ENCODE measurements around the gene PRKCE. TPM values are rescaled to one million over a fixed set of nuclear protein-coding genes. Genes with fewer than 3 reads are reported as not detected.

The PRKCE gene
- total RNA-seq, 1 donor from 2014 or later: 24.2 TPM

DNA sequence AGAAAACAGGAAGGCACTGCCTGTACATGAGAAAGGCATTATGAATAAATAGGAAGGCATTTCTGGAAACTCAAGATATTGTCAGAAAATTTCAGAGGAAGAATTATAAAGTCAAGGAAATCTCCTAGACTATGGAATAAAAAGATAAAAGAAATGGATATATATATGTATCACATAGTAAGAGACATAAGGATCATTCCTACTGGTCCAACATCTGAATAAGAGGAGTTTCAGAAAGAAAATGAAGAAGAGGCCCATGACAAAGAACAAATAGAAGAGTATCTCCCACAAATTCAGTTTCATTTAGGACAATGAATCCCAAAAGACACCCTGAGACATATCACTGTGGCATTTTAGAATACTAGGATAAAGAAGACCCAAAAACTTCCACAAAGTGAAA lies 178.8 kb downstream of the PRKCE start:
- no peaks in the 10 kb centered on the region for H3K4me1 Mint-ChIP-seq (ENCODE audit: unreplicated experiment)
- no peak for DNase-seq (ENCODE audit: low spot score)
- no peak overlapping the region for H3K4me3 Mint-ChIP-seq (ENCODE audit: unreplicated experiment)
- TF ChIP-seq, protein P1, sequence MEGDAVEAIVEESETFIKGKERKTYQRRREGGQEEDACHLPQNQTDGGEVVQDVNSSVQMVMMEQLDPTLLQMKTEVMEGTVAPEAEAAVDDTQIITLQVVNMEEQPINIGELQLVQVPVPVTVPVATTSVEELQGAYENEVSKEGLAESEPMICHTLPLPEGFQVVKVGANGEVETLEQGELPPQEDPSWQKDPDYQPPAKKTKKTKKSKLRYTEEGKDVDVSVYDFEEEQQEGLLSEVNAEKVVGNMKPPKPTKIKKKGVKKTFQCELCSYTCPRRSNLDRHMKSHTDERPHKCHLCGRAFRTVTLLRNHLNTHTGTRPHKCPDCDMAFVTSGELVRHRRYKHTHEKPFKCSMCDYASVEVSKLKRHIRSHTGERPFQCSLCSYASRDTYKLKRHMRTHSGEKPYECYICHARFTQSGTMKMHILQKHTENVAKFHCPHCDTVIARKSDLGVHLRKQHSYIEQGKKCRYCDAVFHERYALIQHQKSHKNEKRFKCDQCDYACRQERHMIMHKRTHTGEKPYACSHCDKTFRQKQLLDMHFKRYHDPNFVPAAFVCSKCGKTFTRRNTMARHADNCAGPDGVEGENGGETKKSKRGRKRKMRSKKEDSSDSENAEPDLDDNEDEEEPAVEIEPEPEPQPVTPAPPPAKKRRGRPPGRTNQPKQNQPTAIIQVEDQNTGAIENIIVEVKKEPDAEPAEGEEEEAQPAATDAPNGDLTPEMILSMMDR (IDR thresholded peaks at IDR 0.05; ENCODE audit: unreplicated experiment): no peak
- peaks cover 6% of the 10 kb centered on the region for H3K27me3 Mint-ChIP-seq (ENCODE audit: unreplicated experiment)
- H3K27ac Mint-ChIP-seq (ENCODE audit: unreplicated experiment): no peak overlapping the region
- H3K36me3 Mint-ChIP-seq (ENCODE audit: low read depth, unreplicated experiment): no peaks in the 10 kb centered on the region
- H3K9me3 Mint-ChIP-seq (ENCODE audit: unreplicated experiment): no peaks in the 10 kb centered on the region

DNA sequence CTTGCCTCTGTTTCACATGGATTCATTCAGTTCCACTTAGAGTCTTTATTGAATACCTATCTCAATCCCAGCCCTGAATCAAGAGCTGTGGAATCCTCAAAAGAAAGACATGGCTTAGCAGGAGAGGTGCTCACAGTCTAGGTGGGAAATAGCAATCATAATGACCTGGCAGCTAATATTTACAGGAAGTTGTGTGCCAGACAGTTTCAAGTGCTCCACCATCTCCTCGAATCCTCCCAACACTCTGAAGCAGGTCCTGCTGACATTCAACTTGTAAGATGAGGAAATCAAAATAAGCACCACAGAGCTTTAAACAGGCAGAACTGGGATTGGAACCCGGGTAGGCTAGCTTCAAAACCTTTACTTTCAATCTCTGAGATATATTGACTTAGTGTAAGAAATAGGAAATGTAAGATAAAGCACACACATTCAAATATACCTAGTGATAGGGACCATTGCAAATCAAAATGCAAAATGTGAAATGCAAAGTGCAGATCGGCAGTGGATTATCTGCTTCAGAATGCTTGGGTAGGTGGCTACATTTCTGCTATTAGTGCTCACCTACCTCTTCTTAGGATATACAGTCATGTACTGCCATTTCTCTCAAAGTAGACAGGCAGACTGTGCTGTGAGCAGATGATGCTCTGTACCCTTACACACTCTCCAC lies 182.0 kb downstream of the PRKCE start:
- Mint-ChIP-seq H3K36me3 (ENCODE audit: low read depth, unreplicated experiment) (no peaks in the 10 kb centered on the region), H3K27me3 (ENCODE audit: unreplicated experiment) (no peaks in the 10 kb centered on the region), H3K4me3 (ENCODE audit: unreplicated experiment) (no peak overlapping the region), H3K27ac (ENCODE audit: unreplicated experiment) (no peak overlapping the region), H3K4me1 (ENCODE audit: unreplicated experiment) (no peaks in the 10 kb centered on the region), H3K9me3 (ENCODE audit: unreplicated experiment) (no peaks in the 10 kb centered on the region)
- TF ChIP-seq, protein P1 (IDR thresholded peaks at IDR 0.05; ENCODE audit: unreplicated experiment): no peak
- DNase-seq (ENCODE audit: low spot score): no peak

DNA sequence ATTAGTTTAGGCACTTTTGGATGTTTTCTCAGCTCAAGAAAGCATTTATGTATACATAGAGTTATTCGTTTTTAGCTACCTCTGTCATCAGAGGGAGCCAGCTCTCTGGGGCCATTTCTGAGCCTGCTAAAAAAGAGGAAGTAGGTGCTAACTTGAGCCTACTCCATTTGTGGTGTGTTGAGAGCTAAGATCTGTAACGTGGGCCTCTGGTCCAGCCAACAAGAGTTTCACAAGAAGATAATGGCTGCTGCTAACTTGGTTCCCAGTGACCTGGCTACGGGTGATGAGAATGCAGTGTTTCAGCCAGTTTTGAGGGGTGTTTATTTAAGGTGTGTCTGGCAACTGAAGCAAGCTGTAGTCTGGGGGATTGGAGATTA lies 182.5 kb downstream of the PRKCE start:
- DNase-seq (ENCODE audit: low spot score): no peak
- H3K4me1 Mint-ChIP-seq (ENCODE audit: unreplicated experiment): no peaks in the 10 kb centered on the region
- no peaks in the 10 kb centered on the region for H3K9me3 Mint-ChIP-seq (ENCODE audit: unreplicated experiment)
- TF ChIP-seq, protein P1 (IDR thresholded peaks at IDR 0.05; ENCODE audit: unreplicated experiment): no peak
- no peak overlapping the region for H3K27ac Mint-ChIP-seq (ENCODE audit: unreplicated experiment)
- H3K36me3 Mint-ChIP-seq (ENCODE audit: low read depth, unreplicated experiment): no peaks in the 10 kb centered on the region
- no peaks in the 10 kb centered on the region for H3K27me3 Mint-ChIP-seq (ENCODE audit: unreplicated experiment)
- no peak overlapping the region for H3K4me3 Mint-ChIP-seq (ENCODE audit: unreplicated experiment)

DNA sequence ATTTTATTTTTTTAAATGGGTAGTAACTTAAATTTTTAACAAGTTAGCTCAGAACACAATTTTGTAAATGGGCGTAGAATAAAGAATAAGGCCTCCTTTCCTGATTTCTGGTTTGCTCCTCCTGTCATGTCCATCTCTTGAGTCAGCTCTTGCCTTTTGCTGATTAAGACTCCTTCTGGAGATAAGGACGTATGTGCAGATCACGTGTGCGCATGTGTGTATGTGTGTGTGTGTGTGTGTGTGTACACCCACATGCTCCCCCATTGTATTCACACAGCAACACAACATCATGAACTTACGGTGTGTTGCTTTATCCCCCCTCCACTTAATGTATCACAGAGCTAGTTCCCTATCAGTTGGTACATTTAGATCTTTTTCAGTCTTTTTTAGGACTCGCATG lies 182.9 kb downstream of the PRKCE start:
- H3K9me3 Mint-ChIP-seq (ENCODE audit: unreplicated experiment): no peaks in the 10 kb centered on the region
- DNase-seq (ENCODE audit: low spot score): no peak
- no peaks in the 10 kb centered on the region for H3K27me3 Mint-ChIP-seq (ENCODE audit: unreplicated experiment)
- no peaks in the 10 kb centered on the region for H3K36me3 Mint-ChIP-seq (ENCODE audit: low read depth, unreplicated experiment)
- TF ChIP-seq, protein P1 (IDR thresholded peaks at IDR 0.05; ENCODE audit: unreplicated experiment): no peak
- no peaks in the 10 kb centered on the region for H3K4me1 Mint-ChIP-seq (ENCODE audit: unreplicated experiment)
- H3K4me3 Mint-ChIP-seq (ENCODE audit: unreplicated experiment): no peak overlapping the region
- H3K27ac Mint-ChIP-seq (ENCODE audit: unreplicated experiment): no peak overlapping the region

DNA sequence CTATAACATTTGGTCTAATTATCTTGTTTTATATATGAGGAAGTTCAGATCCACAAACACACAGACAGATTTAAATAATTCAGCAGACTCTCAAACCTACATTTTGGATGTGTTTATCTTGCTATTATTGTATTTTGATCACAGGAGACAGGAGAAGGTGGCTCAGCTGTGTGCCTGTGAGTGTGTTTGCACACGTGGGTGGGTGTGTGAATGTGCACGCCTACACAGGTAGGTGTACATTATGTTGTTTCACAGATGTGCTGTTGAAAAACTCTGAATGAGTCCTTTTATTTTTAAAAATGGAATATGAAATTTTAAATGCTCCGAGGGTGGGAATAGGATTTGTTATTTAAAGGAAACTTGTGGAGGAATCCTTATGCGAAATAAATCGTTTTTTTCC lies 183.4 kb downstream of the PRKCE start:
- Mint-ChIP-seq H3K27me3 (ENCODE audit: unreplicated experiment) (peaks cover under 1% of the 10 kb centered on the region), H3K4me1 (ENCODE audit: unreplicated experiment) (no peaks in the 10 kb centered on the region), H3K4me3 (ENCODE audit: unreplicated experiment) (no peak overlapping the region), H3K27ac (ENCODE audit: unreplicated experiment) (no peak overlapping the region), H3K9me3 (ENCODE audit: unreplicated experiment) (no peaks in the 10 kb centered on the region), H3K36me3 (ENCODE audit: low read depth, unreplicated experiment) (no peaks in the 10 kb centered on the region)
- DNase-seq (ENCODE audit: low spot score): no peak
- TF ChIP-seq, protein P1 (IDR thresholded peaks at IDR 0.05; ENCODE audit: unreplicated experiment): no peak

Measured in endothelial cell (in vitro differentiated cells).